Stimulated activated CD8-positive, alpha-beta memory T cell treated with anti-CD3 and anti-CD28 coated beads, Interleukin-15, amount 100 ng/mL, for 1 hour (primary cell): ENCODE measurements around the gene SEC14L2.
"Not testable (repeated sequence)": the region's sequence is repeated elsewhere in the genome, so short reads cannot be mapped to it uniquely, and the experiment has no call there.

Source experiments
- DNase-seq: peaks from one replicate; pipeline ENCODE4 v3.0.0-alpha.2; 2020; ENCODE audit warnings: low read depth

The SEC14L2 gene

GRCh38 chr22:30375312-30375849 lies 21.4 kb upstream of the SEC14L2 start:
- DNase-seq = no peak

- no peak for DNase-seq
Observed at GRCh38 chr22:30380011-30380410, 16.8 kb upstream of the SEC14L2 start.

- no peak for DNase-seq
Observed at GRCh38 chr22:30381264-30381663, 15.6 kb upstream of the SEC14L2 start.

- no peak for DNase-seq
Observed at GRCh38 chr22:30382340-30382739, 14.5 kb upstream of the SEC14L2 start.

- no peak for DNase-seq
Observed at GRCh38 chr22:30383061-30383460, 13.8 kb upstream of the SEC14L2 start.

- no peak for DNase-seq
Observed at GRCh38 chr22:30385942-30386341, 10.9 kb upstream of the SEC14L2 start.

- no peak for DNase-seq
Observed at GRCh38 chr22:30386608-30386959, 10.2 kb upstream of the SEC14L2 start.

GRCh38 chr22:30386960-30387827 lies 9.6 kb upstream of the SEC14L2 start, which contains the start of gene RNF215:
TSS of gene RNF215 (minus strand) at chr22:30387411. CDS start at chr22:30387313, 98 bp downstream.
- peak; percentile 43 for DNase-seq

GRCh38 chr22:30390974-30391691 lies 5.7 kb upstream of the SEC14L2 start:
- DNase-seq = peak; percentile 54

- DNase-seq = no peak
Observed at GRCh38 chr22:30392661-30393321, 4.0 kb upstream of the SEC14L2 start.

- DNase-seq = no peak
Observed at GRCh38 chr22:30393322-30393680, 3.5 kb upstream of the SEC14L2 start.

- DNase-seq = no peak
Observed at GRCh38 chr22:30393885-30394284, 2.9 kb upstream of the SEC14L2 start.

GRCh38 chr22:30397656-30398635 lies 1.1 kb downstream of the SEC14L2 start:
- DNase-seq = no peak

- DNase-seq = no peak
Observed at GRCh38 chr22:30398685-30399680, 2.2 kb downstream of the SEC14L2 start.

GRCh38 chr22:30399718-30400117 lies 2.9 kb downstream of the SEC14L2 start:
- DNase-seq = no peak

GRCh38 chr22:30400159-30400558 lies 3.3 kb downstream of the SEC14L2 start:
- no peak for DNase-seq

- DNase-seq = not testable (repeated sequence)
Observed at GRCh38 chr22:30401024-30401423, 4.2 kb downstream of the SEC14L2 start.

- DNase-seq = no peak
Observed at GRCh38 chr22:30402028-30402765, 5.4 kb downstream of the SEC14L2 start.

- not testable (repeated sequence) for DNase-seq
Observed at GRCh38 chr22:30402766-30403104, 5.9 kb downstream of the SEC14L2 start.
